NCI-H2081 treated with DMSO at 0.1 percent for 48 hours (cell line): Measurements from ENCODE around the gene SKAP2.

ENCODE experiments used
- DNase-seq: peaks from one replicate; lab custom pipeline; 2025; lab: John Stamatoyannopoulos, UW

The SKAP2 gene

GRCh38 chr7:26777385-26777784 is 87.0 kb downstream of the SKAP2 start:
- DNase-seq, result no peak

GRCh38 chr7:26760501-26760900 is 103.9 kb downstream of the SKAP2 start:
- no peak for DNase-seq

GRCh38 chr7:26759108-26759507 is 105.3 kb downstream of the SKAP2 start:
- DNase-seq, result no peak

GRCh38 chr7:26743205-26743604 is 121.2 kb downstream of the SKAP2 start:
- DNase-seq, result no peak

- DNase-seq, result no peak
These were observed 128.3 kb downstream of the SKAP2 start for GRCh38 chr7:26735976-26736600.

GRCh38 chr7:26729150-26729775 is 135.1 kb downstream of the SKAP2 start:
- no peak for DNase-seq

- DNase-seq, result no peak
These were observed 138.3 kb downstream of the SKAP2 start for GRCh38 chr7:26726051-26726450.

- DNase-seq, result no peak
These were observed 139.6 kb downstream of the SKAP2 start for GRCh38 chr7:26724795-26725194.

GRCh38 chr7:26723129-26723528 is 141.3 kb downstream of the SKAP2 start:
- no peak for DNase-seq

GRCh38 chr7:26721450-26721849 is 142.9 kb downstream of the SKAP2 start:
- DNase-seq, result no peak

- no peak for DNase-seq
These were observed 146.3 kb downstream of the SKAP2 start for GRCh38 chr7:26718063-26718462.

GRCh38 chr7:26714438-26714837 is 150.0 kb downstream of the SKAP2 start:
- no peak for DNase-seq

GRCh38 chr7:26714006-26714405 is 150.4 kb downstream of the SKAP2 start:
- no peak for DNase-seq

- DNase-seq, result no peak
These were observed 155.0 kb downstream of the SKAP2 start for GRCh38 chr7:26709210-26709990.

GRCh38 chr7:26705567-26705966 is 158.8 kb downstream of the SKAP2 start:
- peak; percentile 58 for DNase-seq

GRCh38 chr7:26704786-26705185 is 159.6 kb downstream of the SKAP2 start:
- no peak for DNase-seq

- DNase-seq, result no peak
These were observed 160.4 kb downstream of the SKAP2 start for GRCh38 chr7:26704036-26704435.

- DNase-seq, result no peak
These were observed 163.5 kb downstream of the SKAP2 start for GRCh38 chr7:26700893-26701292.

- no peak for DNase-seq
These were observed 164.0 kb downstream of the SKAP2 start for GRCh38 chr7:26700386-26700785.

- DNase-seq, result no peak
These were observed 164.6 kb downstream of the SKAP2 start for GRCh38 chr7:26699766-26700165.

GRCh38 chr7:26698806-26699205 is 165.6 kb downstream of the SKAP2 start:
- no peak for DNase-seq

- DNase-seq, result no peak
These were observed 166.2 kb downstream of the SKAP2 start for GRCh38 chr7:26698194-26698593.

GRCh38 chr7:26696978-26697377 is 167.4 kb downstream of the SKAP2 start:
- DNase-seq, result no peak
